Keratinocyte (primary cell): Measurements from ENCODE around the gene IL1RAPL1. TPM values are rescaled to one million over a fixed set of nuclear protein-coding genes. Genes with fewer than 3 reads are reported as not detected.

Experiments
- DNase-seq: peaks from one replicate; pipeline ENCODE4 v3.0.0-alpha.2; 2011; ENCODE audit warnings: low read depth, missing footprints, low spot score
- FAIRE-seq: peaks from 2 replicates; lab custom pipeline; 2011; peaks lifted over from hg19 to GRCh38; lab: Jason Lieb, UNC
- H2AFZ ChIP-seq: 2 replicates; pipeline ENCODE4 v1.6.0; 2012; ENCODE audit warnings: low read length, control low read depth, inconsistent platforms; ENCODE audit not compliant: control insufficient read depth
- H3K27ac ChIP-seq: 2 replicates; pipeline ENCODE4 v1.5.1; 2011; ENCODE audit warnings: low read length; ENCODE audit not compliant: control insufficient read depth, insufficient read depth
- H3K27me3 ChIP-seq: 3 replicates; pipeline ENCODE4 v1.6.0; 2011; ENCODE audit warnings: low read length; ENCODE audit not compliant: control insufficient read depth, insufficient read depth; ENCODE audit errors: extremely low read depth
- H3K36me3 ChIP-seq, 2 experiments: 2 replicates in 1 of 2; 3 replicates in 1 of 2; pipeline ENCODE4 v1.5.1; 2011; ENCODE audit warnings: low read length in 2 of 2, mild to moderate bottlenecking in 1 of 2; ENCODE audit not compliant: control insufficient read depth in 2 of 2, insufficient read depth in 2 of 2; ENCODE audit errors: extremely low read depth in 1 of 2
- H3K4me1 ChIP-seq: 3 replicates; pipeline ENCODE4 v1.5.1; 2011; ENCODE audit warnings: low read length; ENCODE audit not compliant: control insufficient read depth, insufficient read depth; ENCODE audit errors: extremely low read depth
- H3K4me2 ChIP-seq: 3 replicates; pipeline ENCODE4 v1.6.0; 2011; ENCODE audit warnings: low read depth, low read length; ENCODE audit not compliant: control insufficient read depth, insufficient read depth; ENCODE audit errors: extremely low read depth
- H3K4me3 ChIP-seq, 3 experiments: fragments of 200-600 bp in 1 of 3; sonication (generic) in 1 of 3; 2 replicates in 2 of 3; 3 replicates in 1 of 3; pipeline ENCODE4 v1.5.1; 2011 to 2016; ENCODE audit warnings: low read length in 3 of 3, mild to moderate bottlenecking in 3 of 3, control low read depth in 2 of 3, inconsistent platforms in 1 of 3, low read depth in 1 of 3, mixed read lengths in 1 of 3, mixed run types in 1 of 3, moderate library complexity in 1 of 3; ENCODE audit not compliant: control insufficient read depth in 2 of 3, insufficient read depth in 2 of 3; ENCODE audit errors: extremely low read depth in 1 of 3
- H3K79me2 ChIP-seq: 2 replicates; pipeline ENCODE4 v1.6.0; 2012; ENCODE audit warnings: low read length; ENCODE audit not compliant: control insufficient read depth, insufficient read depth
- H3K9ac ChIP-seq: 3 replicates; pipeline ENCODE4 v1.6.0; 2011; ENCODE audit warnings: low read length; ENCODE audit not compliant: control insufficient read depth, insufficient read depth; ENCODE audit errors: extremely low read depth
- H3K9me1 ChIP-seq: 3 replicates; pipeline ENCODE4 v1.6.0; 2011; ENCODE audit warnings: low read length; ENCODE audit not compliant: control insufficient read depth, insufficient read depth; ENCODE audit errors: extremely low read depth
- H3K9me3 ChIP-seq: 2 replicates; pipeline ENCODE4 v1.5.1; 2012; ENCODE audit warnings: low read depth, low read length; ENCODE audit not compliant: control insufficient read depth
- H4K20me1 ChIP-seq: 3 replicates; pipeline ENCODE4 v1.6.0; 2011; ENCODE audit warnings: low read length; ENCODE audit not compliant: control insufficient read depth, insufficient read depth; ENCODE audit errors: extremely low read depth
- EZH2 ChIP-seq: IDR thresholded peaks from one replicate; pipeline ENCODE4 v1.6.1; 2012; ENCODE audit warnings: inconsistent platforms, mild to moderate bottlenecking, low read length, moderate library complexity
- dilution Hi-C: fragments of 300-500 bp; cut with MboI; formaldehyde crosslinking; loops from one replicate; pipeline ENCODE4 v1.7.0; 2020; ENCODE audit warnings: low sequenced_read_pairs; ENCODE audit not compliant: extremely low pct_ligation_motif_present
- polyA plus RNA-seq, 5 experiments: library from polyadenylated mRNA; depleted of rRNA in 3 of 5; stranded (reverse) in 3 of 5; stranded (forward) in 1 of 5; unstranded in 1 of 5; fragments of >200 nt; gene quantifications; 1 replicate in 1 of 5; 2 replicates in 3 of 5; 3 replicates in 1 of 5; pipeline versions ENCODE4 v1.2.1 to v1.2.3, GENCODE V29; 2011 to 2012; ENCODE audit warnings: missing spikeins in 2 of 5, low read depth in 1 of 5, low replicate concordance in 1 of 5
- TF ChIP-seq, protein P1 (sequence below), 3 experiments: IDR thresholded peaks in 1 of 3; conservative IDR thresholded peaks in 1 of 3; optimal IDR thresholded peaks in 1 of 3; 2 replicates in 2 of 3; 3 replicates in 1 of 3; pipeline versions ENCODE3 to v1.5.1; 2011; ENCODE audit warnings: low read length in 3 of 3, mild to moderate bottlenecking in 3 of 3, moderate library complexity in 2 of 3, control low read depth in 1 of 3, inconsistent platforms in 1 of 3; ENCODE audit not compliant: insufficient read depth in 2 of 3; ENCODE audit errors: extremely low read depth in 1 of 3

IL1RAPL1 gene
- polyA plus RNA-seq, 1 donor (not counting 4 experiments of a cell fraction or from before 2014, with no cell fraction given): 2.8 TPM

DNA sequence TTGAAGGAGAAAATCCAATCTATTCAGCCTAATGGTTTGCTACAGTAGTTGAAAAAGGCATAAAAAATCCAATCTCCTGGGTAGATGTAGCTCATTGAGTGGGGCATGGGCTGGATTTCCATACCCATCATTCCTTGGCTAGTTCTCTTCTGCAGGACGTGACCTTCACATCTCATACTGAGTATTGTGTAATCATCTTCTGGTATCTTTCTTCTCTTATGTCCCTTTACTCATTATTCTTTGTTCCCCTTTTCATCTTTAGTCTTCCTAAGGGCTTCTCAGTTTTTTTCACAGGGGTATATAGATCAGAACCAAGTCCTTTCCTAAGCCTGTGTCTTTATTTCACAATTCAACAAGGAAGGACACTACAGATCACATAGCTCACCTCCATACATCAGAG lies 900.5 kb downstream of the IL1RAPL1 start:
- Histone ChIP-seq H3K36me3 (no peaks in the 10 kb centered on the region), H2AFZ (no peak overlapping the region), H3K9me1 (no peaks in the 10 kb centered on the region), H3K27me3 (no peaks in the 10 kb centered on the region), H3K9ac (no peak overlapping the region), H3K79me2 (no peaks in the 10 kb centered on the region), H3K4me1 (no peaks in the 10 kb centered on the region), H3K27ac (no peak overlapping the region), H4K20me1 (no peaks in the 10 kb centered on the region), H3K9me3 (no peaks in the 10 kb centered on the region), H3K4me2 (no peak overlapping the region), H3K4me3 (no peak overlapping the region)
- FAIRE-seq (no peak), DNase-seq (no peak)
- dilution Hi-C loops: no loop called here
- TF ChIP-seq, protein P1, sequence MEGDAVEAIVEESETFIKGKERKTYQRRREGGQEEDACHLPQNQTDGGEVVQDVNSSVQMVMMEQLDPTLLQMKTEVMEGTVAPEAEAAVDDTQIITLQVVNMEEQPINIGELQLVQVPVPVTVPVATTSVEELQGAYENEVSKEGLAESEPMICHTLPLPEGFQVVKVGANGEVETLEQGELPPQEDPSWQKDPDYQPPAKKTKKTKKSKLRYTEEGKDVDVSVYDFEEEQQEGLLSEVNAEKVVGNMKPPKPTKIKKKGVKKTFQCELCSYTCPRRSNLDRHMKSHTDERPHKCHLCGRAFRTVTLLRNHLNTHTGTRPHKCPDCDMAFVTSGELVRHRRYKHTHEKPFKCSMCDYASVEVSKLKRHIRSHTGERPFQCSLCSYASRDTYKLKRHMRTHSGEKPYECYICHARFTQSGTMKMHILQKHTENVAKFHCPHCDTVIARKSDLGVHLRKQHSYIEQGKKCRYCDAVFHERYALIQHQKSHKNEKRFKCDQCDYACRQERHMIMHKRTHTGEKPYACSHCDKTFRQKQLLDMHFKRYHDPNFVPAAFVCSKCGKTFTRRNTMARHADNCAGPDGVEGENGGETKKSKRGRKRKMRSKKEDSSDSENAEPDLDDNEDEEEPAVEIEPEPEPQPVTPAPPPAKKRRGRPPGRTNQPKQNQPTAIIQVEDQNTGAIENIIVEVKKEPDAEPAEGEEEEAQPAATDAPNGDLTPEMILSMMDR (optimal IDR thresholded peaks at IDR 0.05 in 1 of 3, IDR thresholded peaks at IDR 0.05 in 1 of 3, conservative IDR thresholded peaks at IDR 0.05 in 1 of 3; ENCODE audit: extremely low read depth in 1 of 3, insufficient read depth in 2 of 3, low read length in 3 of 3): no peak
- TF ChIP-seq EZH2: no peak

DNA sequence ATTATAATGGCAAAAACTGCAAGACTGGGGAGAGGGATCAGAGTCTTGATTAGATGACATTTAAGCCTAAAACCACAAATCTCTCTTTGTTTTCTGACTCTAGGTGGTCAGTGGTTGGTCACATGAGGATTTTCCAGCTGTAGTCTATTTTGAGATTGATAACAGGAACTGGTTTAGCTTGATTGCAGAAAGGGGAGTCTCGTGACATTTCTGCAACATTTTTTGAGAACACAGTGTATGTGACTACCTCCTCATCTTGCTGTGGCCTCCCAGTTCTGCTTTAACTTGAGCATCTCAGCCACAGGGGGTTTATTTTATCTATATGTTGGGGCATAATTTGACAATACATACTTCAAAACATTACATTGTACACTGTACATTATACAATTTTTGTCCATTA lies 901.7 kb downstream of the IL1RAPL1 start:
- H3K4me2 ChIP-seq: no peak overlapping the region
- H3K27ac ChIP-seq: no peak overlapping the region
- H2AFZ ChIP-seq: no peak overlapping the region
- H3K79me2 ChIP-seq: no peaks in the 10 kb centered on the region
- H3K4me3 ChIP-seq: no peak overlapping the region
- TF ChIP-seq, protein P1 (optimal IDR thresholded peaks at IDR 0.05 in 1 of 3, IDR thresholded peaks at IDR 0.05 in 1 of 3, conservative IDR thresholded peaks at IDR 0.05 in 1 of 3; ENCODE audit: extremely low read depth in 1 of 3, insufficient read depth in 2 of 3, low read length in 3 of 3): no peak
- no peak for TF ChIP-seq EZH2
- H3K9me3 ChIP-seq: no peaks in the 10 kb centered on the region
- dilution Hi-C loops: no loop called here
- H3K36me3 ChIP-seq: no peaks in the 10 kb centered on the region
- no peak overlapping the region for H3K9ac ChIP-seq
- H3K27me3 ChIP-seq: no peaks in the 10 kb centered on the region
- FAIRE-seq: no peak
- no peaks in the 10 kb centered on the region for H4K20me1 ChIP-seq
- DNase-seq: no peak
- H3K9me1 ChIP-seq: no peaks in the 10 kb centered on the region
- no peaks in the 10 kb centered on the region for H3K4me1 ChIP-seq
